Measurements from ENCODE around the gene XPO5.
A peak's percentile ranks its signal among the peaks of the same experiment; 100 is the strongest.

Gene XPO5

DNA sequence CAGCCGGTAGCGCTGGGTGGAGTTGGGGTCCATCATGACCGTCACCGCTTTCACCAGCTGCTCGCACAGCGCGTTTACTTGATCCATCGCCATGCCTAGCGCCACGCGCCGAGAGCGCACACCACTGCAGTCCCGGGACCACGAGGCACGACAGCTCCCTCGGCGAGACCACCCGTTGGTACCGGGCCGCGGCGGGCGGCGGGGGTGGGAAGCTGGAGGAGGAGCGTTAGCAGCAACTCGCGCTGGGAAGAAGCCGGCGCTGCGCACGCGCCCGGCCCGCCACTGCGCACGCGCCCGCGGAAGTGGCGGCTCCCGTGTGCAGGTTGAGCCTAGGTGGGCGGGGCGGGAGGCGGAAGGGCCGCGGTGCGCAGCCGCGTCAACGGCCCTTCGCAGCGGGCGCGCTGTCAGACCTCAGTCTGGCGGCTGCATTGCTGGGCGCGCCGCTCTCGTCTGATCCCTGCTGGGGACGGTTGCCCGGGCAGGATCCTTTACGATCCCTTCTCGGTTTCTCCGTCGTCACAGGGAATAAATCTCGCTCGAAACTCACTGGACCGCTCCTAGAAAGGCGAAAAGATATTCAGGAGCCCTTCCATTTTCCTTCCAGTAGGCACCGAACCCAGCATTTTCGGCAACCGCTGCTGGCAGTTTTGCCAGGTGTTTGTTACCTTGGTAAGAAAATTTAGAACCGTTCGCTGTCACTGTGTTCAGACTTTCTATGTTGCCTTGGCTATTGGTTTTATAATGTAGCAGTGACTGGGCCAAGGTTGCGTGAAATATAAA, at the start of gene XPO5, which contains the start of gene POLH:
Gene XPO5, minus strand, starts transcription at position 267 of the 780 bp plus-strand sequence. Its CDS starts 174 bp downstream, at position 93.
Gene POLH, plus strand, starts transcription at position 414 of the 780 bp plus-strand sequence. CDS start 6,135 bp downstream, outside the sequence.
- Histone ChIP-seq H3K36me3 (ENCODE audit: control insufficient read depth, insufficient read depth, low read length) (peaks cover 4% of the 10 kb centered on the region), H3K27me3 (ENCODE audit: control insufficient read depth, insufficient read depth, low read length) (no peaks in the 10 kb centered on the region), H3K4me3 (ENCODE audit: low read length) (peak within 1 kb of the TSS; percentile 92)

DNA sequence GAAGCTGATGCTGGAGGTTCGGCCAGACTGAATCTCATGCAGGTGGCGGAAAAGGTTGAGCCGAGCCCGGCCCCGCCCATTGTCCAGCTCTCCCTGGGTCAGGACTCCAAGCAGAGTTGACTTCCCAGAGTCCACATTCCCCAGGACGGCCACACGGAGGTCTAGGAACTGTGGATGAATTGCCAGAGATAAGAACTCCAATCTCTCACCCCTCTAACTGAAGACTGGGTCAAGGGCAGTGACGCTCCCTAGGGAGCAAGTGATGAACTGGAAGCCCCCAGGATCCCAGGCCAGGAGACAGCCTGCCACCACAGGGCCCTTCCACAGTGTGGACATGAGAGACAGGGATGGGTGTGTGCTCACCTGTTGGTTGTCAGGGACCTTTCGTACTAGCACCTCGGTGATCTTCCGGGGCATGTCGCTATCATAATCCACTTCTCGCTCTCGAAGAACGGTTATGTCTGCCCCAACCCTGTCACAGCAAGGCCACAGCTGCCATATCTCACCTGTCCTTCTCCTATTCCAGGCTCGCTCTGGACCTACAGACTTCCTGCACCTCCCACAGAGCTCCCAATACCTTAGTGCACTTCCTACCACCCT, 49.7 kb upstream of the XPO5 start:
- H3K4me1 ChIP-seq (ENCODE audit: control insufficient read depth, insufficient read depth, low read length): peaks cover 8% of the 10 kb centered on the region
- no peak overlapping the region for H3K4me3 ChIP-seq (ENCODE audit: low read length)
- H3K36me3 ChIP-seq (ENCODE audit: control insufficient read depth, insufficient read depth, low read length): peaks cover 45% of the 10 kb centered on the region
- no peaks in the 10 kb centered on the region for H3K27me3 ChIP-seq (ENCODE audit: control insufficient read depth, insufficient read depth, low read length)
- H3K27ac ChIP-seq (ENCODE audit: low read depth, low read length): no peak overlapping the region
- H3K9ac ChIP-seq (ENCODE audit: low read length): no peak overlapping the region

More for the DNA sequence above, at the start of gene XPO5, which contains the start of gene POLH:
- Histone ChIP-seq H3K4me1 (ENCODE audit: control insufficient read depth, insufficient read depth, low read length) (peaks cover 7% of the 10 kb centered on the region), H3K9ac (ENCODE audit: low read length) (peak within 1 kb of the TSS; percentile 98), H3K27ac (ENCODE audit: low read depth, low read length) (peak within 1 kb of the TSS; percentile 72)

DNA sequence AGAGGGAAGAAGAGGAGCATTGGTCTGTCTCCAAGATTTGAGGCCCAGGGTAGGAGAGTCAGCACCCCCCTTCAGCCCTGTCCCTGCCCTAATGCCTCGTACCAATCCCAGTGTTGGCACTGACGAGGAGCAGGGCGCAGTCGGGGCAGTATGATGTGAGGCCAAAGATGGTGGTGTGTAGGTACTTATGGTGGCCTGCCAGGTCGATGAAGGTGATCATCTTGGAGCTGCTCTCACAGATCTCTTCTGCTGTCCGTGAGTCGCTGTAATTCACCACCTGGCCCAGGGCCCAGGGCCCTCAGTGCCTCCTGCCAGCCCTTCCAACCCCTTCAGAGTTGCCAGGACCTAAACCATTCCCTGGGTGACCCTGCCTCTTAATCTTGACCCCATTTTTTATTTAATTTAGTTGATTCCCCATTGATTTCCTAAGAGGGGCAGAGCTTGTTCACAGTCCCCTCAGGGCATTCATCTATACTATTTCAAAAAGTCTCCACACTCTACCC, 49.0 kb upstream of the XPO5 start:
- Histone ChIP-seq H3K4me3 (ENCODE audit: low read length) (no peak overlapping the region), H3K9ac (ENCODE audit: low read length) (no peak overlapping the region), H3K36me3 (ENCODE audit: control insufficient read depth, insufficient read depth, low read length) (peaks cover 46% of the 10 kb centered on the region), H3K4me1 (ENCODE audit: control insufficient read depth, insufficient read depth, low read length) (peaks cover 8% of the 10 kb centered on the region), H3K27me3 (ENCODE audit: control insufficient read depth, insufficient read depth, low read length) (no peaks in the 10 kb centered on the region), H3K27ac (ENCODE audit: low read depth, low read length) (no peak overlapping the region)

DNA sequence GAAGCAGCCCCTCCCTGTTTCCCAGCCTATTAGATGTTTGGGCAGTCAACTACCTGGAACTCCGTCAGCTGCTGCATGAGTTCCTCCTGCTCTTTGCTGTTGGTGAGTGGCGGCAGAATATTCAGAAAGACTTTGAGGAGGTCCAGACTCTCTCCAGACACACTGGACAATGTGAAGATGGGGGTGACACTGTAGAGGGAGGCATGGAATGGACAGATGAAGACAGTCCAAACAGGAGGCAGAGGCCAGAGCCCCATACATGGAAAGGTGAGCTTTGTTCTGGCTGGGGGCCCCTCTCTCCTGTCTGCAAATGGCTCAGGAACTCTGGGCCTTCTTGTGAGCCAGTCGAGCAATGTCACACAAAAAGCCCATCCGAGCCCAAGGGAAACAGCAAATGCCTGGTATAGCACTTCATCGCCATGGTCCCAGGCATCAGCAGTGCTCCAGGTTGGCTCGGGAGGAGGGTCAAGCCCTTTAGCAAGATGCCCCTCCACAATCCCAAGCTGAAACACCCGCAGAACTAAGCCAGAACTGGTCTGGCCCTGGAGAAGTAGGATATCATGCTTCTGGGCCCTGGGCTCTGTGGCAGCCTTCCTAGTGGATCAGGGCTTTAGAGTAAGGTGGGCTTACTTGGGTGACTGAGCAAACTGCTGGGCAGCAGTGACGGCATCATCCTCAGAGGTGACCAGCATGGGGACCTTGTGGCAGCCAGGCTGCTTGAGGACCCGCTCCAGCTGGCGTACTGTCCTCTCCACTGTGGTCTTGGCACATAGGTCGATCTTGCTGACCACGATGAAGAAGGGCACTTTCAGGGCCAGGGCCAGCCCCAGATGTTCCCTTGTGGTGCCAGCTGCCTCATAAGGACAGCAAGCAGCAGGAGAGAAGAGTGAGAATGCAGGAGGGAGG, 48.3 kb upstream of the XPO5 start:
- Histone ChIP-seq H3K27me3 (ENCODE audit: control insufficient read depth, insufficient read depth, low read length) (no peaks in the 10 kb centered on the region), H3K4me1 (ENCODE audit: control insufficient read depth, insufficient read depth, low read length) (peaks cover 8% of the 10 kb centered on the region), H3K4me3 (ENCODE audit: low read length) (no peak overlapping the region), H3K36me3 (ENCODE audit: control insufficient read depth, insufficient read depth, low read length) (peaks cover 46% of the 10 kb centered on the region), H3K27ac (ENCODE audit: low read depth, low read length) (no peak overlapping the region), H3K9ac (ENCODE audit: low read length) (no peak overlapping the region)

DNA sequence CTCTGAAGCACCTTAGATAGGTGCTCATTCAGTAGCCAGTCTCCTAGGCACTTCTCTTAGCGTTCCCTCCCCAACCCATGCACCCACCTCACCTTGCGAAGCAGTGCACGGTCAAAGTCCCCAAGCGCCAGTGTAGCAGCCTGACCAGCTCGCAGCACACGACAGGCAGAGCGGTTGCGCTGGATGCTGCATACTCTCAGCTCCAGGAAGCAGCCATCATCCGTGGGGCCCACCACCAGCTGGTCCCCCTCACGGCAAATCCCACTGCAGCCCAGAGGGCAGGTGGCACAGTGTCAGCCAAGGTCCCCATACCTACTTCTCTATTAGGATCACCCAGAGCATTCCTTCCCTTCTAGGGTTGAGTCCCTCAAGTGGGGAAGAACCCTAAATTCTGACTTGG, 46.7 kb upstream of the XPO5 start:
- H3K36me3 ChIP-seq (ENCODE audit: control insufficient read depth, insufficient read depth, low read length): peaks cover 46% of the 10 kb centered on the region
- no peak overlapping the region for H3K27ac ChIP-seq (ENCODE audit: low read depth, low read length)

DNA sequence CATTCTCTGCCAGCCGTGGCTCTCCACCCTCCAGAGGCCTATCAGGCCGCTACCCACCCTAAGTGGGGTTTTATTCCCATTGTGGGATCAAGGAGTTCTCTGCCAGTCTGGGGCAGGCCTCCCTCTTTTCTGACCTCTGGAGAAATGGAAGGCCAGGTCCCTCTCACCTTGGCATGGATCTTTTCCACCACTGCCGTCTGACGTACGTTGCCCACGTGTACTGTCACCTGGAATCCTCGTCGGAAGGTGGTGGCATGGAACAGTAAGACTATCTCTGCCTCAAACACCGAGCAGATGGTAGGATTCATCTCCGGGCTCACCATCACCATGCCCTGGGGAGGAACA, 46.0 kb upstream of the XPO5 start:
- H3K27ac ChIP-seq (ENCODE audit: low read depth, low read length): no peak overlapping the region
- H3K4me1 ChIP-seq (ENCODE audit: control insufficient read depth, insufficient read depth, low read length): peaks cover under 1% of the 10 kb centered on the region
- H3K9ac ChIP-seq (ENCODE audit: low read length): no peak overlapping the region
- peaks cover 46% of the 10 kb centered on the region for H3K36me3 ChIP-seq (ENCODE audit: control insufficient read depth, insufficient read depth, low read length)
- H3K27me3 ChIP-seq (ENCODE audit: control insufficient read depth, insufficient read depth, low read length): no peaks in the 10 kb centered on the region
- H3K4me3 ChIP-seq (ENCODE audit: low read length): no peak overlapping the region

More for the DNA sequence above, 46.7 kb upstream of the XPO5 start:
- H3K4me1 ChIP-seq (ENCODE audit: control insufficient read depth, insufficient read depth, low read length): peaks cover 8% of the 10 kb centered on the region
- H3K27me3 ChIP-seq (ENCODE audit: control insufficient read depth, insufficient read depth, low read length): no peaks in the 10 kb centered on the region
- no peak overlapping the region for H3K9ac ChIP-seq (ENCODE audit: low read length)
- H3K4me3 ChIP-seq (ENCODE audit: low read length): no peak overlapping the region

DNA sequence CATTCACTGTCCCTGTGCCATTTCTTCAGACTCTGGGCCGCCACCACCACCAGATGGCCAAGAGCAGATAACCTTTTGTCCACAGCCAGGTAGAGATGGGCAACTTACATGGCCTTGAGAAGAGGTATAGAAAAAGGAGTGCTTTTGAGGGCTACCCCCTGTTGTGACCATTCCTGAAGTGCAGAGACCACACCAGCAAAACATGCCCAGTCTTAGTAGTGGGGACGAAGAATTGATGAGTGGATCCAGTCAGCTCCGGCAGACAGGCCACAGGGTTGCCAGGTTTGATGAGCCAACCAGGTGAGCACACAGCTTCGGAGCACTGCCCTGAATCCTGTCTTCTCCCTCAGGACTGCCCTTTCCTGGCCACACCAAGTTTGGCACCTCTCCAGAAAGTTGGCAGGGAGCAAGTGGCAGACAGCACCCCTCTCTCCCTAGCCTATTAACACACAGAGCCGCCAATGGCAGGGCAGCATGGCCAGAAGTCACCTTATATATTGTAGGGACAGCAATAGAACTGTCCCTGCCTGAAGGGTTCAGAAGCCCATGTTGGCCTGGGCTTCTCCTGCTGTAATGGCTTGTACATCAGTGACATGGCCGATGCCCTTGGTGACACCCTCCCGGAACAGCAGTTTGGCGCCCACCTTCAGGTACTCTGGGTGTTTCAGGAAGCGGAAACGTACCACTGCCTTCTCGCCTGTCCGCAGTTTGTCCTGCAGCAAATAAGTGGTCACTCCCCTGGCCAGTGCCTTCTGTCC, 45.4 kb upstream of the XPO5 start:
- Histone ChIP-seq H3K27me3 (ENCODE audit: control insufficient read depth, insufficient read depth, low read length) (no peaks in the 10 kb centered on the region), H3K36me3 (ENCODE audit: control insufficient read depth, insufficient read depth, low read length) (peaks cover 45% of the 10 kb centered on the region), H3K27ac (ENCODE audit: low read depth, low read length) (no peak overlapping the region), H3K4me3 (ENCODE audit: low read length) (no peak overlapping the region), H3K4me1 (ENCODE audit: control insufficient read depth, insufficient read depth, low read length) (no peaks in the 10 kb centered on the region), H3K9ac (ENCODE audit: low read length) (no peak overlapping the region)

DNA sequence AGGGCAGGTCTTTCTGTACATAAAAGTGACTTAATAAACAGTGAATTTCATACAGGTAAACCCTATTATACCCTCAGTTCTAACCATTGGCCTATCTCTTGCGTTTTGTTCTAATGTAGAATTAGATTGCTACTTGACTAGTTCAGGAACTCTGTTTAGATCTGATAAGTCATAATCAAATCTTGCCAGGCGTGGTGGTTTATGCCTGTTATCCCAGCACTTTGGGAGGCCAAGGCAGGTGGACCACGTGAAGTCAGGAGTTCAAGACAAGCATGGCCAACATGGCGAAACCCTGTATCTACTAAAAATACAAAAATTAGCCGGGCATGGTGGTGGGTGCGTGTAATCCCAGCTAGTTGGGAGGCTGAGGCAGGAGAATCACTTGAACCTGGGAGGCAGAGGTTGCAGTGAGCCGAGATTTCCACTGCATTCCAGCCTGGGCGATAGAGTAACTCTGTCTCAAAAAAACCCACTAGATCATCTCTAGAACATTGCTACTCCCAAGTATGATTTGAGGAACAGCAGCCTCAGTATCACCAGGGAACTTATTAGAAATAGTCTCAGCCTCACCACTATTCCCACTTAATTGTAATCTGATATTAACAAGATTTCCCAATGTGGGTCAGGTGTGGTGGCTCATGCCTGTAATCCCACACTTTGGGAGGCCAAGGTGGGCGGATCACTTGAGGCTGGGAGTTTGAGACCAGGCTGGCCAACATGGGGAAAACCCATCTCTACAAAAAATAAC, 41.1 kb upstream of the XPO5 start:
- no peaks in the 10 kb centered on the region for H3K4me1 ChIP-seq (ENCODE audit: control insufficient read depth, insufficient read depth, low read length)
- no peak overlapping the region for H3K4me3 ChIP-seq (ENCODE audit: low read length)
- H3K27ac ChIP-seq (ENCODE audit: low read depth, low read length): no peak overlapping the region
- peaks cover 25% of the 10 kb centered on the region for H3K36me3 ChIP-seq (ENCODE audit: control insufficient read depth, insufficient read depth, low read length)
- H3K9ac ChIP-seq (ENCODE audit: low read length): no peak overlapping the region
- H3K27me3 ChIP-seq (ENCODE audit: control insufficient read depth, insufficient read depth, low read length): no peaks in the 10 kb centered on the region

DNA sequence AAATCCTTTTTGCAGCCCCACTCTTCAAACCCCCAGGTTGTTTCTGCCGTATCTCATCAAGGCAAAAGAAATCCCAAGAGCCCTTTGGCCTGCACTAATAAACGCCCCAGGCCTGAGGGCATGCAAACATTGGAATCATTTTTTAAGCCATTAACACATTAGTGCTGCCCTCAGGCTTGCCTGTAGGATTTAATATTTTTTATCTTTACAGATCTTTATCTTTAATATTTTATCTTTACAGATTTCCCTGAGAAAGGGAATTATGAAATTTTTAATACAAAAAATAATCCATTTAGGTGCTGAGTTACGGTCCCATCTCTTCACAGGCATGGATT, 38.5 kb upstream of the XPO5 start:
- no peak overlapping the region for H3K27ac ChIP-seq (ENCODE audit: low read depth, low read length)
- H3K4me3 ChIP-seq (ENCODE audit: low read length): no peak overlapping the region
- no peaks in the 10 kb centered on the region for H3K27me3 ChIP-seq (ENCODE audit: control insufficient read depth, insufficient read depth, low read length)
- no peak overlapping the region for H3K9ac ChIP-seq (ENCODE audit: low read length)
- H3K36me3 ChIP-seq (ENCODE audit: control insufficient read depth, insufficient read depth, low read length): peaks cover 15% of the 10 kb centered on the region
- no peaks in the 10 kb centered on the region for H3K4me1 ChIP-seq (ENCODE audit: control insufficient read depth, insufficient read depth, low read length)

DNA sequence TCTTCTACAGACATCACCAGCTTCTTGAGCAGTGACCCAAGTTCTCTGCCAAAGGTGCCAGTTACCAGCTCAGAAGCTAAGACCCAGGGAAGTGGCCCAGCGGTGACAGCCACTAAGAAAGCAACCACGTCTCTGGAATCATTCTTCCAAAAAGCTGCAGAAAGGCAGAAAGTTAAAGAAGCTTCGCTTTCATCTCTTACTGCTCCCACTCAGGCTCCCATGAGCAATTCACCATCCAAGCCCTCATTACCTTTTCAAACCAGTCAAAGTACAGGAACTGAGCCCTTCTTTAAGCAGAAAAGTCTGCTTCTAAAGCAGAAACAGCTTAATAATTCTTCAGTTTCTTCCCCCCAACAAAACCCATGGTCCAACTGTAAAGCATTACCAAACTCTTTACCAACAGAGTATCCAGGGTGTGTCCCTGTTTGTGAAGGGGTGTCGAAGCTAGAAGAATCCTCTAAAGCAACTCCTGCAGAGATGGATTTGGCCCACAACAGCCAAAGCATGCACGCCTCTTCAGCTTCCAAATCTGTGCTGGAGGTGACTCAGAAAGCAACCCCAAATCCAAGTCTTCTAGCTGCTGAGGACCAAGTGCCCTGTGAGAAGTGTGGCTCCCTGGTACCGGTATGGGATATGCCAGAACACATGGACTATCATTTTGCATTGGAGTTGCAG, 38.0 kb upstream of the XPO5 start:
- no peak overlapping the region for H3K27ac ChIP-seq (ENCODE audit: low read depth, low read length)
- no peaks in the 10 kb centered on the region for H3K4me1 ChIP-seq (ENCODE audit: control insufficient read depth, insufficient read depth, low read length)
- H3K36me3 ChIP-seq (ENCODE audit: control insufficient read depth, insufficient read depth, low read length): peaks cover 15% of the 10 kb centered on the region
- no peaks in the 10 kb centered on the region for H3K27me3 ChIP-seq (ENCODE audit: control insufficient read depth, insufficient read depth, low read length)
- H3K9ac ChIP-seq (ENCODE audit: low read length): no peak overlapping the region
- H3K4me3 ChIP-seq (ENCODE audit: low read length): no peak overlapping the region

DNA sequence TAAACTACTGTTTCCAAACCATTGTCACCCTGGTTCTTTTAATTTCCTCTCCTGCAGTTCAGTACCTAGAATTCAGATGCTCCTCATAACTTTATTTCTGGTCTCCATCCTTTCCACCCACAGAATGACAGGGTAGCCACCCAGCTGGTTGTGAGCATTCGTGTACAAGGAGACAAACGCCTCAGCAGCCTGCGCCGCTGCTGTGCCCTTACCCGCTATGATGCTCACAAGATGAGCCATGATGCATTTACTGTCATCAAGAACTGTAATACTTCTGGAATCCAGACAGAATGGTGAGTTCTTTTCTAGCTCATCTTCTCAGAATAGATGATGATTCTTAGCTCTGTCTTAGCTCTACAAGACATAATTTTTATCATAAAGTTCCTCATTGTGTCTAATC, 34.6 kb upstream of the XPO5 start:
- Histone ChIP-seq H3K4me3 (ENCODE audit: low read length) (no peak overlapping the region), H3K4me1 (ENCODE audit: control insufficient read depth, insufficient read depth, low read length) (no peaks in the 10 kb centered on the region), H3K27ac (ENCODE audit: low read depth, low read length) (no peak overlapping the region), H3K9ac (ENCODE audit: low read length) (no peak overlapping the region), H3K27me3 (ENCODE audit: control insufficient read depth, insufficient read depth, low read length) (no peaks in the 10 kb centered on the region), H3K36me3 (ENCODE audit: control insufficient read depth, insufficient read depth, low read length) (peaks cover 15% of the 10 kb centered on the region)

All from rectal smooth muscle tissue (tissue), 1 donor.